GM12873 (cell line): ENCODE results near the gene FADS3.

Experiments
- CTCF ChIP-seq: IDR thresholded peaks from 2 replicates; pipeline ENCODE4 v1.5.1; 2012; ENCODE audit warnings: low read depth, mild to moderate bottlenecking, moderate library complexity, low read length, control low read depth; ENCODE audit not compliant: insufficient read depth; ENCODE audit errors: missing control alignments

FADS3 gene

GRCh38 chr11:61872935-61873565 is 18.3 kb downstream of the FADS3 start:
- no peak for TF ChIP-seq CTCF

- peak; percentile 96 for TF ChIP-seq CTCF
Observed at GRCh38 chr11:61871158-61871597, 20.2 kb downstream of the FADS3 start.

GRCh38 chr11:61870541-61871031 is 20.8 kb downstream of the FADS3 start:
- TF ChIP-seq CTCF, result no peak

GRCh38 chr11:61869708-61870451 is 21.5 kb downstream of the FADS3 start:
- TF ChIP-seq CTCF, result no peak

GRCh38 chr11:61869429-61869707 is 22.0 kb downstream of the FADS3 start:
- TF ChIP-seq CTCF, result no peak

GRCh38 chr11:61868571-61869428 is 22.5 kb downstream of the FADS3 start:
- TF ChIP-seq CTCF, result no peak

- no peak for TF ChIP-seq CTCF
Observed at GRCh38 chr11:61866958-61867343, 24.4 kb downstream of the FADS3 start.
